ENCODE data around the gene STAP1.

STAP1 gene

DNA sequence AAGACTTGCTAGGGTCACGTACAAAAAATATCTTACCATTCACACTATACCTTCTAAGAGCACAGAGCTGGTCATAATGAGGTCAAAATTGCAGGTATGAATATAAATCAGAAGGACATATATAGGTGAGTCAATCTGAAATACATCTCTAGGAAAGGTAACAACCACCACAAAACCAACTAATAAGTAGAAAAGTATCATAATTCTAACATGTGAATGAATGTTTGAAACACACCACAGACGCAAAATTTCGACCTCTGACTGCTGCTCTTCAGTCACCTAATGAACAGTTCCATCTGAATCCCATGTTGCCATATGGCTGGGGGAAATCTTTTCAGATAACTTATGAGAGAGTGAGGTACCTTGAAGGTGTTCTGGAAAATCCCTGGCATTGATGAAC is 22.1 kb downstream of the STAP1 start:
- TF ChIP-seq, protein P1, sequence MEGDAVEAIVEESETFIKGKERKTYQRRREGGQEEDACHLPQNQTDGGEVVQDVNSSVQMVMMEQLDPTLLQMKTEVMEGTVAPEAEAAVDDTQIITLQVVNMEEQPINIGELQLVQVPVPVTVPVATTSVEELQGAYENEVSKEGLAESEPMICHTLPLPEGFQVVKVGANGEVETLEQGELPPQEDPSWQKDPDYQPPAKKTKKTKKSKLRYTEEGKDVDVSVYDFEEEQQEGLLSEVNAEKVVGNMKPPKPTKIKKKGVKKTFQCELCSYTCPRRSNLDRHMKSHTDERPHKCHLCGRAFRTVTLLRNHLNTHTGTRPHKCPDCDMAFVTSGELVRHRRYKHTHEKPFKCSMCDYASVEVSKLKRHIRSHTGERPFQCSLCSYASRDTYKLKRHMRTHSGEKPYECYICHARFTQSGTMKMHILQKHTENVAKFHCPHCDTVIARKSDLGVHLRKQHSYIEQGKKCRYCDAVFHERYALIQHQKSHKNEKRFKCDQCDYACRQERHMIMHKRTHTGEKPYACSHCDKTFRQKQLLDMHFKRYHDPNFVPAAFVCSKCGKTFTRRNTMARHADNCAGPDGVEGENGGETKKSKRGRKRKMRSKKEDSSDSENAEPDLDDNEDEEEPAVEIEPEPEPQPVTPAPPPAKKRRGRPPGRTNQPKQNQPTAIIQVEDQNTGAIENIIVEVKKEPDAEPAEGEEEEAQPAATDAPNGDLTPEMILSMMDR (IDR thresholded peaks at IDR 0.05), result no peak

DNA sequence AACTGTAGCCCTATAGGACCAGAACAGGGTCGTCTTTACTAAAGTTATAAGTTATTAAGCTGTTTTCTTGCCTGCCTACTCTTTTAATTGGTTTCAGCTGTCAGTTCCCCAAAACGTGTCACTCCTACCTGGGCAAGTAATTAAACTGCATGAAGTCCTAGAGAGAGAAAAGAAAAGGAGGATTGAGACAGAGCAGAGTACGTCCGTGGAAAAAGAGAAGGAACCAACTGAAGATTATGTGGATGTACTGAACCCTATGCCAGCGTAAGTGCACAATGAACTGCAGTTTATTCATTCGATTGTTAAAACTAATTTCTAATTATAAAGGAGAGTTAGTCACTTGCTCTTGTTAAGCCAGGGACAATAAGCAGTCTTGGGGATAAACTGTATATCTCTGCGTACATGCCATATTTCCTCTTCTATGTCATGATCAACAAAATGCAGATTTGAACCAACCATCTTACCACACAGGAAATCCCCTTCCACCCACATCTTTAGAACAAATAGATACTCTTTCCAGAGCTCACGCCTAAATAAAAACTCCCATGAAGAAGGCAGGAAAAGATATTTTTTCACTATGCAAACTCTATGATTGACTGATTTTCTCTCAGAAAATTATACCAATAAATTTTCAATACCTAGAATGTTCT is 22.8 kb downstream of the STAP1 start:
- TF ChIP-seq, protein P1 (IDR thresholded peaks at IDR 0.05), result no peak

DNA sequence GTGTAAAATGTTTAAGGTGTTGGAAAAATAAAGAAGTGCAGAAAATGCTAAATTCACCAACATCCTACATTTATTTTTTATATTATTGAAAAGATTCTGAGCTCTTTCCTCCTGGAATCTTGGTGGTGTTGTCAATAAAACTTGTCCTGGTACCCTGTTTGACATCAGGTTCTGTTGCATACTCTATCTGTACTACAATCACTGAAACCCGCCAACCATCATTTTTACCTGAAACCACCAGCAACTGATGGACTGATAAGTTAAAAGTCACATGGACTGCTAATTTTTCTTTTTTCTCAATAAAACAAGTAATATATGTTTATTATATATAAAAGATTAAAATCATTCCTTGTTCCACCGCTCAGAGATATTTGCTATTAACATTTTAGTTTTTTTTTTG is 23.4 kb downstream of the STAP1 start:
- TF ChIP-seq, protein P1 (IDR thresholded peaks at IDR 0.05), result no peak

DNA sequence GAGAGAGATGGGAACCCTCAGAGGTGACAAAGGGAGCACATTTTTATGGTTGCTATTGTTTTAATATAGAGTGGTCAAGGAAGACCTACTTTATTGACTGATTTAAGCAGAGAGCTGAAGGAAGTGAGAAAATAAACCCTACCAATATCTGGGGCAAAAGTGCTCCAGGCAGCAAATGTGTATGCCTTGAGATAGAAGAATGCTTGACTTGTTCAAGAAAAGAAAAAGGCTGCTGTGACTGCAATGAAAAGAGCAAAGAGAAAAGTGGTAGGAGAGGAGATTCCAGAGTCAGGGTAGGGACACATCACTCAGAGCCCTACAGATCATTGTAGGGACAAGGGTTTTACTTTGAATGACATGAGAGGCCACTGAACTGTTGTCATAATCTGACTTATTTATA is 26.0 kb downstream of the STAP1 start:
- TF ChIP-seq, protein P1 (IDR thresholded peaks at IDR 0.05), result no peak

DNA sequence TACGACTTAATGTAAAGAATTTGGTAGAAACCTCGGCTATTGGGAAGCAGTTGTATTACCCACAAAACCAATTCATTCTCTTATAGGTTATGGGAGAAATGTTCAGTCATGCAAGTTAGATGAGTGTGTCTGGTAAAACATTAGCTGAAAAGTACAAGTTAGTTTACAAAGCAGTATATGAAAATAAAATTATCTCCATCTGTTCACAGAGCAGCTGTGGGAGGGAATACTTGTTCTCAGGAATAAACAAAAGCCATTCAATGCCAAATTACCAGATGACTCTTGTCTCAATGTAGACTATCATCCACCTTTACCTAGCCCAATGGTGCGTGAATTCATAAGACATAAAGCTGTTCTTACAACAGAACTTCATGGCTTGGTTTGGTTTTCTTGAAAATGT is 28.6 kb downstream of the STAP1 start:
- TF ChIP-seq, protein P1 (IDR thresholded peaks at IDR 0.05), result no peak

DNA sequence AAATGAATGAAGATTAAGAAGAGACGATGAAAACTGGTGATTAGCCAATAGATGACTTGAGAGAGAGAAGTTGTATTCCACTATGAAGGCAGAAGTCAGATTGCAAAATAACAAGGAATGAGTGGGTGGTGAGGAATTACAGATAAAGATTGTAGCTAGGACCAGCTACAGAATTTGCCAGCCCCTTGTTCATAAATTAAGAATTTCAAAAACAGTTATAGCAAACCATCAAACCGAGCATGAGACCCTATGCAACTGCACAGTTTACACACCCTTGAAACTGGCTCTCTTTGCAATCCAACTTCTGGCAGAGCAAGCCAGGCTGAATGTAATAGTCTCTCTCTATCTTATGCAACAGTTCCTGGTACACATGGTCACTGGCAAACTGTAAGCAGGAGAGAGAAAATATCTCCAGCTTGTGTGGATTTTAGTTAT is 35.2 kb downstream of the STAP1 start:
- TF ChIP-seq, protein P1 (IDR thresholded peaks at IDR 0.05), result no peak

DNA sequence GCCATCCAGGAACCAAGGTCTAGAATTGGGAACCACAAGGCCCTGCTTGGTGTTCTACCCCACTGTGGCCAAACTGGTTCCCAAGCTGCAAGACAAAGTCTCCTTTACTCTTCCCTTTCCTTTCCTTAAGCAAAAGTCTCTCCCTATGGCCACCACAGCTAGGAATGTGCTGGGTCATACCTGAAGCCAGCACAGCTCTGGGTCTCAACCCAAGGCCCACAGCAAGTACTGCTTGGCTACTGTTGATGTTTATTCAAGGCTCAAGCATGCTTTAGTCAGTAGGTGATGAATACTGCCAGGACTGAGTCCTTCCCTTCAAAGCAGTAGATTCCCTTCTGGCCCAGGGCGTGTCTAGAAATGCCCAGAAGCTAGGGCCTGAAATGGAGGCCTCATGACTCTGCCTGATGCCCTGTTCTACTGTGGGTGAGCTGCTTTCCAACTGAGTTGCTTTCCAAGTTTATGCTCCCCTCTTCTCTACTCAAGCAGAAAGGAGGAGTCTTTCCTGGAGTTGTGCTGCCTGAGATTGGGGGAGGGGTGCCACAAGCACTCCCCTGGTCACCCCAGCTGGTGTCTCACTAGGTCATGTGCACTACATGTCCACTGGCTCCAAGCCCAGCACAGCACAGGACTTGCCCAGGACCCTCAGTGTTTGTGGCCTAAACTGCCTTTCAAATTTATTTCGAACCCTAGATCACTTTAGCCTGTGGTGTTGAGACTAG is 44.9 kb downstream of the STAP1 start:
- TF ChIP-seq, protein P1 (IDR thresholded peaks at IDR 0.05), result no peak
